Activated T-cell treated with anti-CD3 and anti-CD28 coated beads, Interleukin-2, amount 50 U/mL, for 72 hours (primary cell): Measurements from ENCODE around the gene PDSS2. TPM values are rescaled to one million over a fixed set of nuclear protein-coding genes. Genes with fewer than 3 reads are reported as not detected.
A peak's percentile ranks its signal among the peaks of the same experiment; 100 is the strongest.
"Not testable (repeated sequence)": the region's sequence is repeated elsewhere in the genome, so short reads cannot be mapped to it uniquely, and the experiment has no call there.

Experiments used
- ATAC-seq, 2 donors: fragments of 150-1000 bp; cut with Tn5 transposase; replicated peaks in 1 of 2; 2 replicates each; pipeline ENCODE4 v1.10.0; 2021; ENCODE audit warnings: moderate library complexity in 2 of 2, mild to moderate bottlenecking in 1 of 2
- DNase-seq, 2 donors: peaks; one replicate each; pipeline ENCODE4 v3.0.0; 2021 to 2022; ENCODE audit warnings: mixed read lengths in 1 of 2
- H3K27ac Mint-ChIP-seq: one replicate; pipeline ENCODE4 v1.8.0; 2022; ENCODE audit warnings: mild to moderate bottlenecking, moderate library complexity, mixed read lengths
- H3K27me3 Mint-ChIP-seq: one replicate; pipeline ENCODE4 v1.8.0; 2022; ENCODE audit warnings: low read depth, mixed read lengths
- H3K36me3 Mint-ChIP-seq, 2 donors: one replicate each; pipeline ENCODE4 v1.8.0; 2022; ENCODE audit warnings: mixed read lengths in 2 of 2, mild to moderate bottlenecking in 1 of 2; ENCODE audit not compliant: insufficient read depth in 2 of 2
- H3K4me1 Mint-ChIP-seq: one replicate; pipeline ENCODE4 v1.8.0; 2022; ENCODE audit warnings: low read depth, mixed read lengths
- H3K4me3 Mint-ChIP-seq, 2 donors: one replicate each; pipeline ENCODE4 v1.8.0; 2022; ENCODE audit warnings: mild to moderate bottlenecking in 2 of 2, mixed read lengths in 2 of 2, moderate library complexity in 2 of 2
- H3K9me3 Mint-ChIP-seq, 2 donors: one replicate each; pipeline ENCODE4 v1.8.0; 2022; ENCODE audit warnings: mixed read lengths in 2 of 2
- total RNA-seq, 2 donors: library from RNA; stranded (reverse); gene quantifications; one replicate each; pipeline ENCODE4 v1.2.3, GENCODE V29; 2022

Gene PDSS2
- total RNA-seq, 2 donors from 2014 or later, result 12.1 to 14.3 TPM

GRCh38 chr6:107192830-107193229 is 266.5 kb downstream of the PDSS2 start:
- DNase-seq, result no peak
- Mint-ChIP-seq H3K4me1 (no peaks in the 10 kb centered on the region), H3K27me3 (no peaks in the 10 kb centered on the region), H3K36me3 (peaks cover 0 to 2% of the 10 kb centered on the region in 2 donors), H3K4me3 (no peak overlapping the region), H3K27ac (no peak overlapping the region), H3K9me3 (no peaks in the 10 kb centered on the region)
- no peak for ATAC-seq

GRCh38 chr6:107187630-107188029 is 271.7 kb downstream of the PDSS2 start:
- peak overlapping the region; percentile 7 for H3K27ac Mint-ChIP-seq

DNA sequence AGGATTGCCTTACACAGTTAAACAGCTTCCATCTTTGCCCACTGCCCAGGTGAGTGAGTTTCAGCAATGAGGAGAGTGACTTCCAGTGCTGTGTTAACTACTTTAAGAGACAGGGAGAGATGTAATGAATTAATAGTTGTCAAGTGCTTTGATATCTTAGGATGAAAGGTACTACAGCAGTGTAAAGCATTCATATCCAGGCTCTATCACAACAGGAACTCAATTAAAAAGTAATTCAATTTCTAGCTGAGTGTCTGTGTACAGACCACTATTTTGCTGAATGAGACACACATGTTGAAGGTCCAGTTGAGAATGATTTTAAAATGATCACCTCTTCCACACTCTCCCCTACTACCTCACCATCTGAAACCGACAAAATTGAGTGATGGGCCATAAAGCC is 273.3 kb downstream of the PDSS2 start:
- Mint-ChIP-seq H3K9me3 (no peaks in the 10 kb centered on the region), H3K4me3 (no peak overlapping the region), H3K4me1 (no peaks in the 10 kb centered on the region), H3K36me3 (no peaks in the 10 kb centered on the region), H3K27me3 (no peaks in the 10 kb centered on the region), H3K27ac (no peak overlapping the region)
- no peak for DNase-seq
- ATAC-seq, result no peak

More at GRCh38 chr6:107187630-107188029, 271.7 kb downstream of the PDSS2 start:
- Mint-ChIP-seq H3K4me1 (no peaks in the 10 kb centered on the region), H3K36me3 (no peaks in the 10 kb centered on the region), H3K4me3 (no peak overlapping the region), H3K27me3 (no peaks in the 10 kb centered on the region), H3K9me3 (no peaks in the 10 kb centered on the region)
- no peak for DNase-seq
- no peak for ATAC-seq

- H3K36me3 Mint-ChIP-seq, result no peaks in the 10 kb centered on the region
- H3K9me3 Mint-ChIP-seq, result no peaks in the 10 kb centered on the region
- H3K27me3 Mint-ChIP-seq, result no peaks in the 10 kb centered on the region
- ATAC-seq (no peak), DNase-seq (no peak)
- H3K4me3 Mint-ChIP-seq, result no peak overlapping the region
- no peaks in the 10 kb centered on the region for H3K4me1 Mint-ChIP-seq
- no peak overlapping the region for H3K27ac Mint-ChIP-seq
Observed at GRCh38 chr6:107185391-107185970, 273.9 kb downstream of the PDSS2 start.

GRCh38 chr6:107184435-107184834 is 274.9 kb downstream of the PDSS2 start:
- H3K4me1 Mint-ChIP-seq, result no peaks in the 10 kb centered on the region
- H3K4me3 Mint-ChIP-seq, result no peak overlapping the region
- no peak overlapping the region for H3K27ac Mint-ChIP-seq
- H3K27me3 Mint-ChIP-seq, result no peaks in the 10 kb centered on the region
- no peaks in the 10 kb centered on the region for H3K36me3 Mint-ChIP-seq
- no peak for DNase-seq
- H3K9me3 Mint-ChIP-seq, result no peaks in the 10 kb centered on the region
- ATAC-seq, result no peak

GRCh38 chr6:107180099-107180498 is 279.3 kb downstream of the PDSS2 start:
- no peak overlapping the region for H3K27ac Mint-ChIP-seq
- H3K9me3 Mint-ChIP-seq, result no peaks in the 10 kb centered on the region
- ATAC-seq (no peak), DNase-seq (no peak)
- H3K36me3 Mint-ChIP-seq, result no peaks in the 10 kb centered on the region
- no peaks in the 10 kb centered on the region for H3K27me3 Mint-ChIP-seq
- H3K4me1 Mint-ChIP-seq, result no peaks in the 10 kb centered on the region
- H3K4me3 Mint-ChIP-seq, result no peak overlapping the region

DNA sequence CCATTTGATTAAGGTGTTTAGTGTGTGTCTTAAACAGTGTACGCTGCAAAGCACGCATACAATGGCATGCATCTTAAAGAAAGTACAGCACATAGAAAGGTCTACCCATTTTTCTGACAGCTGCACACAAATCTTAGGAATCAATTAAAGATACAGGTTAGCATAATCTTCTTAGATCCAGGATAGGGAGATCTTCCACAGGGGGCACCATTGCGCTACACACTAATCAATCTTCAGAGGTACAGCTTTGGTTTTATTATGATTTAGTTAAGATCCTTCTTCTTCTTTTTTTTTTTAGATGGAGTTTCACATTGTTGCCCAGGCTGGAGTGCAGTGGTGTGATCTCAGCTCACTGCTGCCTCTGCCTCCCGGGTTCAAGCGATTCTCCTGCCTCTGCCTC is 280.4 kb downstream of the PDSS2 start:
- no peak for ATAC-seq
- no peak overlapping the region for H3K4me3 Mint-ChIP-seq
- no peaks in the 10 kb centered on the region for H3K9me3 Mint-ChIP-seq
- H3K27ac Mint-ChIP-seq, result no peak overlapping the region
- no peaks in the 10 kb centered on the region for H3K36me3 Mint-ChIP-seq
- H3K4me1 Mint-ChIP-seq, result no peaks in the 10 kb centered on the region
- DNase-seq, result peak in 1 of 2 donors; percentile 3
- no peaks in the 10 kb centered on the region for H3K27me3 Mint-ChIP-seq

GRCh38 chr6:107173779-107174178 is 285.6 kb downstream of the PDSS2 start:
- Mint-ChIP-seq H3K4me1 (no peaks in the 10 kb centered on the region), H3K36me3 (peaks cover 2 to 4% of the 10 kb centered on the region in 2 donors), H3K4me3 (no peak overlapping the region), H3K27ac (no peak overlapping the region), H3K9me3 (no peaks in the 10 kb centered on the region), H3K27me3 (no peaks in the 10 kb centered on the region)
- ATAC-seq (no peak), DNase-seq (no peak)

- H3K9me3 Mint-ChIP-seq, result peaks cover 0 to 2% of the 10 kb centered on the region in 2 donors
- no peak overlapping the region for H3K27ac Mint-ChIP-seq
- ATAC-seq, result no peak
- H3K27me3 Mint-ChIP-seq, result no peaks in the 10 kb centered on the region
- H3K4me1 Mint-ChIP-seq, result no peaks in the 10 kb centered on the region
- H3K4me3 Mint-ChIP-seq, result no peak overlapping the region
- no peak for DNase-seq
- H3K36me3 Mint-ChIP-seq, result peaks cover 2 to 4% of the 10 kb centered on the region in 2 donors
Observed at GRCh38 chr6:107171513-107171912, 287.9 kb downstream of the PDSS2 start.

- DNase-seq, H3K9me3 Mint-ChIP-seq, H3K36me3 Mint-ChIP-seq, H3K27ac Mint-ChIP-seq, H3K27me3 Mint-ChIP-seq, H3K4me1 Mint-ChIP-seq, H3K4me3 Mint-ChIP-seq, ATAC-seq: not testable (repeated sequence)
Observed at GRCh38 chr6:107164299-107164698, 295.1 kb downstream of the PDSS2 start.

DNA sequence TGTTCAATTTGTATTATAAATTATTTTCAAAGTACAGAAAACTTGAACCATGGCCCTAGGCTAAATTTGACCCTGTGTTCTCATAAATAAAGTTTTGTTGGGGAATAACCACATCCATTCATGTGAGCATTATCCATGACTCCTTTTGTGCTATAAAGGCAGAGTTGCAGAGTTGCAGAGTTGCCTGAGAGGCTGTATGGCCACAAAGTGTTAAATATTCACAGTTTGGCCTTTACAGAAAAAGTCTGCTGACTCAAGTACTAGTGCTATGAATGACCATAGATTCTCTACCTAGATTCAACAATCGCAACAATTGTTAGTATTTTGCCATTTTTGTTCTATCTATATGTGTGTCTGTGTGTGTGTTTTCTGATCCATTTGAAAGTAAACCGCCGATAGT is 297.8 kb downstream of the PDSS2 start:
- H3K9me3 Mint-ChIP-seq, result no peaks in the 10 kb centered on the region
- DNase-seq (no peak), ATAC-seq (no peak)
- H3K27ac Mint-ChIP-seq, result no peak overlapping the region
- H3K4me3 Mint-ChIP-seq, result no peak overlapping the region
- H3K4me1 Mint-ChIP-seq, result no peaks in the 10 kb centered on the region
- no peaks in the 10 kb centered on the region for H3K27me3 Mint-ChIP-seq
- H3K36me3 Mint-ChIP-seq, result no peaks in the 10 kb centered on the region

DNA sequence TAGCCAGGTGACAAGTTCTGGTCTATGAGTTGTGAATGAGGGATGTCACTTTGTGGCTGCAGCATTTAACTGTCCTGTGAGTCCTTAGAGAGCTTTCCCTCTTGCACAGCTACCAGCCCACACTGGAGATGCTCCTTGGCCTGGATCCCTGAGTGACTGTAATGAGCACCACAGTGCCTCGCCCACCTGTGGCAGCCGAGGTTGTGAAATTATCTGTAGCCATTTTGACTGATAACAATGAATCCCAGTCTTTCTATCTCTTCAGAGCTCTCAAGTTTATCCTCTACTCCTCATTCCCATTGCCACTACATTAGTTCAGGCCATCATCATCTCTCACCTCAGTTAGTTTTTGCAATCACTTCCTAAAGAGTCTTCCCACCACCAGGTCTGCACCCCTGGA is 302.7 kb downstream of the PDSS2 start:
- H3K4me3 Mint-ChIP-seq, result no peak overlapping the region
- no peaks in the 10 kb centered on the region for H3K9me3 Mint-ChIP-seq

GRCh38 chr6:107154801-107155160 is 304.6 kb downstream of the PDSS2 start:
- Mint-ChIP-seq H3K27ac (no peak overlapping the region), H3K9me3 (no peaks in the 10 kb centered on the region), H3K36me3 (no peaks in the 10 kb centered on the region), H3K27me3 (no peaks in the 10 kb centered on the region), H3K4me1 (no peaks in the 10 kb centered on the region), H3K4me3 (no peak overlapping the region)
- DNase-seq (no peak), ATAC-seq (no peak)

More for the DNA sequence above, 302.7 kb downstream of the PDSS2 start:
- Mint-ChIP-seq H3K27me3 (no peaks in the 10 kb centered on the region), H3K36me3 (no peaks in the 10 kb centered on the region), H3K27ac (no peak overlapping the region), H3K4me1 (no peaks in the 10 kb centered on the region)
- ATAC-seq (no peak), DNase-seq (no peak)

- H3K4me1 Mint-ChIP-seq, result no peaks in the 10 kb centered on the region
- no peak overlapping the region for H3K27ac Mint-ChIP-seq
- H3K27me3 Mint-ChIP-seq, result no peaks in the 10 kb centered on the region
- no peaks in the 10 kb centered on the region for H3K9me3 Mint-ChIP-seq
- no peaks in the 10 kb centered on the region for H3K36me3 Mint-ChIP-seq
- ATAC-seq (no peak), DNase-seq (no peak)
- H3K4me3 Mint-ChIP-seq, result no peak overlapping the region
Observed at GRCh38 chr6:107154131-107154800, 305.1 kb downstream of the PDSS2 start.
